ENCODE results near the gene HBG1. TPM values are rescaled to one million over a fixed set of nuclear protein-coding genes. Genes with fewer than 3 reads are reported as not detected.
A peak's percentile ranks its signal among the peaks of the same experiment; 100 is the strongest.

Gene HBG1
- total RNA-seq, 2 donors from 2014 or later, result not detected

- Mint-ChIP-seq H3K27ac (no peak overlapping the region), H3K9me3 (no peaks in the 10 kb centered on the region), H3K4me3 (no peak overlapping the region), H3K27me3 (ENCODE audit: low read depth) (no peaks in the 10 kb centered on the region), H3K36me3 (ENCODE audit: insufficient read depth in 2 of 2) (no peaks in the 10 kb centered on the region), H3K4me1 (ENCODE audit: low read depth) (no peaks in the 10 kb centered on the region)
- no peak for DNase-seq
- ATAC-seq (replicated peaks in 1 of 2), result no peak
Observed at GRCh38 chr11:5285703-5286340, 36.2 kb upstream of the HBG1 start.

DNA sequence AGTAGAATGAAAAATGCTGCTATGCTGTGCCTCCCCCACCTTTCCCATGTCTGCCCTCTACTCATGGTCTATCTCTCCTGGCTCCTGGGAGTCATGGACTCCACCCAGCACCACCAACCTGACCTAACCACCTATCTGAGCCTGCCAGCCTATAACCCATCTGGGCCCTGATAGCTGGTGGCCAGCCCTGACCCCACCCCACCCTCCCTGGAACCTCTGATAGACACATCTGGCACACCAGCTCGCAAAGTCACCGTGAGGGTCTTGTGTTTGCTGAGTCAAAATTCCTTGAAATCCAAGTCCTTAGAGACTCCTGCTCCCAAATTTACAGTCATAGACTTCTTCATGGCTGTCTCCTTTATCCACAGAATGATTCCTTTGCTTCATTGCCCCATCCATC lies 35.0 kb upstream of the HBG1 start:
- H3K9me3 Mint-ChIP-seq, result no peaks in the 10 kb centered on the region
- no peak overlapping the region for H3K4me3 Mint-ChIP-seq
- H3K4me1 Mint-ChIP-seq (ENCODE audit: low read depth), result no peaks in the 10 kb centered on the region
- no peaks in the 10 kb centered on the region for H3K27me3 Mint-ChIP-seq (ENCODE audit: low read depth)
- no peaks in the 10 kb centered on the region for H3K36me3 Mint-ChIP-seq (ENCODE audit: insufficient read depth in 2 of 2)
- no peak for ATAC-seq (replicated peaks in 1 of 2)
- no peak for DNase-seq
- H3K27ac Mint-ChIP-seq, result no peak overlapping the region

GRCh38 chr11:5283882-5284281 lies 34.2 kb upstream of the HBG1 start:
- no peaks in the 10 kb centered on the region for H3K4me1 Mint-ChIP-seq (ENCODE audit: low read depth)
- ATAC-seq (replicated peaks in 1 of 2) (no peak), DNase-seq (no peak)
- no peaks in the 10 kb centered on the region for H3K27me3 Mint-ChIP-seq (ENCODE audit: low read depth)
- H3K27ac Mint-ChIP-seq, result no peak overlapping the region
- H3K4me3 Mint-ChIP-seq, result no peak overlapping the region
- no peaks in the 10 kb centered on the region for H3K9me3 Mint-ChIP-seq
- H3K36me3 Mint-ChIP-seq (ENCODE audit: insufficient read depth in 2 of 2), result no peaks in the 10 kb centered on the region

DNA sequence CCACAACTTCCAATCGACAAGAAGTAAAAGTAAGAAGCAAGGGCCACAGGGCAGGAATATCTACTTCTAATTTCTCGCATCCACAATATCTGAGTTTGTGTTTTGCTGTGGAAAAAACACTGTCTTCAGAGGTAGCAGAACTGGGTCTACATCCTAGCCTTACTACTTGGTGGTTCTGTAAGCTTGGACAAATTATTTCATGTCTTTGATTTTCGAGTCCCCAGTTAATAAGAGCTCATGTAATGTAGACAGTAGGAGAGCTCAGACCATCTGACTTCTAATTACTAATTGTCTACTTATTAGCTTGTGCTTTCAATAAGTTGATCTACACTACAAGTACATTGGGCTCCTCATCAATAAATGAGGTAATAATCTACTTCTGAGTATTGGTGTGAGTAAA lies 33.4 kb upstream of the HBG1 start:
- Mint-ChIP-seq H3K36me3 (ENCODE audit: insufficient read depth in 2 of 2) (no peaks in the 10 kb centered on the region), H3K9me3 (no peaks in the 10 kb centered on the region), H3K4me3 (no peak overlapping the region), H3K27ac (no peak overlapping the region), H3K4me1 (ENCODE audit: low read depth) (no peaks in the 10 kb centered on the region), H3K27me3 (ENCODE audit: low read depth) (no peaks in the 10 kb centered on the region)
- no peak for DNase-seq
- no peak for ATAC-seq (replicated peaks in 1 of 2)

DNA sequence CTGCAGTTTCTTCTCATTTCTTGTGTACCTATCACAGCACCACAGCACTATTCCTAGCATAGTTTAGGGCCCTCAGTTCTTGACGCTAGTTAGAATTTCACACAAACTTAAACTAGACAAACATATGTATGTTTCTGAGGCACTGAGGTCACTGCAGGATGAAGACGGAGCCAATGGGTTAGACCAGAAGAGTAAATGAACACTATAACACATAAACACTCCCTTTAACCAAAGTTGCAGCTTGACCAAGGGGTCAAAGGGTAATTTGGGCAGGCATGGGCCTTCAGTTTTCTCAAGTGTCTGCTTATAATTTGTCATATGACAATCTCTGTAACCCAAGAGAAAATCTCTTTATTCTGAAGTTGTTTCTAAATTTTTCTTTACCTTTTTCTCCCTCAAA lies 33.0 kb upstream of the HBG1 start:
- Mint-ChIP-seq H3K36me3 (ENCODE audit: insufficient read depth in 2 of 2) (no peaks in the 10 kb centered on the region), H3K4me3 (no peak overlapping the region), H3K27me3 (ENCODE audit: low read depth) (no peaks in the 10 kb centered on the region), H3K27ac (no peak overlapping the region), H3K4me1 (ENCODE audit: low read depth) (no peaks in the 10 kb centered on the region), H3K9me3 (no peaks in the 10 kb centered on the region)
- ATAC-seq (replicated peaks in 1 of 2) (no peak), DNase-seq (no peak)

- Mint-ChIP-seq H3K4me1 (ENCODE audit: low read depth) (no peaks in the 10 kb centered on the region), H3K9me3 (no peaks in the 10 kb centered on the region), H3K4me3 (no peak overlapping the region), H3K27me3 (ENCODE audit: low read depth) (no peaks in the 10 kb centered on the region), H3K36me3 (ENCODE audit: insufficient read depth in 2 of 2) (no peaks in the 10 kb centered on the region), H3K27ac (no peak overlapping the region)
- DNase-seq (no peak), ATAC-seq (replicated peaks in 1 of 2) (peak in 1 of 2 donors; percentile 64)
Observed at GRCh38 chr11:5281596-5281995, 31.9 kb upstream of the HBG1 start.

DNA sequence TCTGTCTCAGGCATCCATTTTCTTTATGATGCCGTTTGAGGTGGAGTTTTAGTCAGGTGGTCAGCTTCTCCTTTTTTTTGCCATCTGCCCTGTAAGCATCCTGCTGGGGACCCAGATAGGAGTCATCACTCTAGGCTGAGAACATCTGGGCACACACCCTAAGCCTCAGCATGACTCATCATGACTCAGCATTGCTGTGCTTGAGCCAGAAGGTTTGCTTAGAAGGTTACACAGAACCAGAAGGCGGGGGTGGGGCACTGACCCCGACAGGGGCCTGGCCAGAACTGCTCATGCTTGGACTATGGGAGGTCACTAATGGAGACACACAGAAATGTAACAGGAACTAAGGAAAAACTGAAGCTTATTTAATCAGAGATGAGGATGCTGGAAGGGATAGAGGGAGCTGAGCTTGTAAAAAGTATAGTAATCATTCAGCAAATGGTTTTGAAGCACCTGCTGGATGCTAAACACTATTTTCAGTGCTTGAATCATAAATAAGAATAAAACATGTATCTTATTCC lies 31.0 kb upstream of the HBG1 start:
- no peaks in the 10 kb centered on the region for H3K4me1 Mint-ChIP-seq (ENCODE audit: low read depth)
- DNase-seq, result peak; percentile 21 to 32
- no peaks in the 10 kb centered on the region for H3K27me3 Mint-ChIP-seq (ENCODE audit: low read depth)
- no peaks in the 10 kb centered on the region for H3K9me3 Mint-ChIP-seq
- no peak overlapping the region for H3K4me3 Mint-ChIP-seq
- peak; percentile 71 to 92 for ATAC-seq (replicated peaks in 1 of 2)
- H3K27ac Mint-ChIP-seq, result peak overlapping the region; percentile 23
- no peaks in the 10 kb centered on the region for H3K36me3 Mint-ChIP-seq (ENCODE audit: insufficient read depth in 2 of 2)

- Mint-ChIP-seq H3K27ac (no peak overlapping the region), H3K27me3 (ENCODE audit: low read depth) (no peaks in the 10 kb centered on the region), H3K4me1 (ENCODE audit: low read depth) (no peaks in the 10 kb centered on the region), H3K36me3 (ENCODE audit: insufficient read depth in 2 of 2) (no peaks in the 10 kb centered on the region), H3K9me3 (no peaks in the 10 kb centered on the region), H3K4me3 (no peak overlapping the region)
- DNase-seq (no peak), ATAC-seq (replicated peaks in 1 of 2) (no peak)
Observed at GRCh38 chr11:5279471-5280090, 29.9 kb upstream of the HBG1 start.

DNA sequence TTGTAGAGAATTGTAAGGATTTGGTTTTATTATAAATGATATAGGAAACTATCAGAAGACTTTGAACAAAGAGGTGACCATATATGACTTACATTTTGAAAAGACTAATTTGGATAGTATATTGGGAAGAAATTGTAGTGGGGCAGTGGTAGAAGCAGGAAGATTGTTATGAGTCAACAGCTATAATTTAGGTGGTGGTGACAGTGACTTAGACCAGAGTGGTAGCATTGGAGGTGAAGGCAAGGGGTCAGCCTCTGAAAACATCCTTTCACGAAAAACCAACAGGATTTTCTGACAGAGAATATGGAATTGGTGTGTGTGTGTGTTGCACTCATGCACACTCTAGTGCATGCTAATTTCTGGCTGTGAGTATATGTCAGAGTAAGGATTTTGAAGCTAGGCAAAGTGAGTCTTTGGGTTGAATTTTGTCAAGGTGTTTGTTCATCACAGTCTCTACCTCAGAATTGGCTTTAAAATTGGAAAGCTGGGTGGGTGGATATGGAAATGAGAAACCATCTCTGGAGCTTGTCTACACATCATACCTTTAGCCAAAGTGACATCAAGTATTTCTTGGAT lies 28.2 kb upstream of the HBG1 start:
- Mint-ChIP-seq H3K4me3 (no peak overlapping the region), H3K9me3 (no peaks in the 10 kb centered on the region), H3K27ac (no peak overlapping the region), H3K4me1 (ENCODE audit: low read depth) (no peaks in the 10 kb centered on the region), H3K27me3 (ENCODE audit: low read depth) (no peaks in the 10 kb centered on the region), H3K36me3 (ENCODE audit: insufficient read depth in 2 of 2) (no peaks in the 10 kb centered on the region)
- ATAC-seq (replicated peaks in 1 of 2) (no peak), DNase-seq (no peak)

- Mint-ChIP-seq H3K4me3 (no peak overlapping the region), H3K4me1 (ENCODE audit: low read depth) (no peaks in the 10 kb centered on the region), H3K27me3 (ENCODE audit: low read depth) (peaks cover 1% of the 10 kb centered on the region), H3K9me3 (no peaks in the 10 kb centered on the region), H3K36me3 (ENCODE audit: insufficient read depth in 2 of 2) (no peaks in the 10 kb centered on the region), H3K27ac (no peak overlapping the region)
- ATAC-seq (replicated peaks in 1 of 2) (no peak), DNase-seq (no peak)
Observed at GRCh38 chr11:5276697-5277096, 27.0 kb upstream of the HBG1 start.

- no peaks in the 10 kb centered on the region for H3K4me1 Mint-ChIP-seq (ENCODE audit: low read depth)
- H3K27ac Mint-ChIP-seq, result no peak overlapping the region
- DNase-seq, result no peak
- no peaks in the 10 kb centered on the region for H3K9me3 Mint-ChIP-seq
- no peak for ATAC-seq (replicated peaks in 1 of 2)
- peaks cover 7% of the 10 kb centered on the region for H3K27me3 Mint-ChIP-seq (ENCODE audit: low read depth)
- H3K4me3 Mint-ChIP-seq, result no peak overlapping the region
- H3K36me3 Mint-ChIP-seq (ENCODE audit: insufficient read depth in 2 of 2), result no peaks in the 10 kb centered on the region
Observed at GRCh38 chr11:5275369-5276110, 25.9 kb upstream of the HBG1 start.

DNA sequence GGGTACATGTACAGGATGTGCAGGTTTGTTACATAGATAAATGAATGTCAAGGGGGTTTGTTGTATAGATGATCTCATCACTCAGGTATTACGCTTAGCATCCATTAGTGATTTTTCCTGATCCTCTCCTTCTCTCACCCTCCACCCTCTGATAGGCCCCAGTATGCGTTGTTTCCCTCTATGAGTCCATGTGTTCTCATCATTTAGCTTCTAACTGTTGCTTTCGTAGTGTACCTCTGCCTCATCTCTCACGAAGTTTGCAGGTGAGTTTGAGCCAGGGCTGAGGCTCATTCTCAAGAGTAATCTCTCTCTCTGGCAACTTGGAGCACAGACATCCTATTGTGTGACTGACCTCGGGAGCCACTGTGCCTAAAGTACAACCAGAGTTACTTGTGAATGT lies 24.7 kb upstream of the HBG1 start:
- Mint-ChIP-seq H3K36me3 (ENCODE audit: insufficient read depth in 2 of 2) (no peaks in the 10 kb centered on the region), H3K4me1 (ENCODE audit: low read depth) (no peaks in the 10 kb centered on the region), H3K27me3 (ENCODE audit: low read depth) (peaks cover 7% of the 10 kb centered on the region), H3K27ac (no peak overlapping the region), H3K4me3 (no peak overlapping the region), H3K9me3 (no peaks in the 10 kb centered on the region)
- ATAC-seq (replicated peaks in 1 of 2) (no peak), DNase-seq (no peak)

GRCh38 chr11:5272395-5273017 lies 22.8 kb upstream of the HBG1 start:
- no peak for ATAC-seq (replicated peaks in 1 of 2)
- Mint-ChIP-seq H3K4me1 (ENCODE audit: low read depth) (no peaks in the 10 kb centered on the region), H3K36me3 (ENCODE audit: insufficient read depth in 2 of 2) (no peaks in the 10 kb centered on the region), H3K27ac (no peak overlapping the region), H3K4me3 (no peak overlapping the region), H3K9me3 (no peaks in the 10 kb centered on the region), H3K27me3 (ENCODE audit: low read depth) (peaks cover 7% of the 10 kb centered on the region)
- no peak for DNase-seq
